Measurements from ENCODE around the gene TMEM130.

DNA sequence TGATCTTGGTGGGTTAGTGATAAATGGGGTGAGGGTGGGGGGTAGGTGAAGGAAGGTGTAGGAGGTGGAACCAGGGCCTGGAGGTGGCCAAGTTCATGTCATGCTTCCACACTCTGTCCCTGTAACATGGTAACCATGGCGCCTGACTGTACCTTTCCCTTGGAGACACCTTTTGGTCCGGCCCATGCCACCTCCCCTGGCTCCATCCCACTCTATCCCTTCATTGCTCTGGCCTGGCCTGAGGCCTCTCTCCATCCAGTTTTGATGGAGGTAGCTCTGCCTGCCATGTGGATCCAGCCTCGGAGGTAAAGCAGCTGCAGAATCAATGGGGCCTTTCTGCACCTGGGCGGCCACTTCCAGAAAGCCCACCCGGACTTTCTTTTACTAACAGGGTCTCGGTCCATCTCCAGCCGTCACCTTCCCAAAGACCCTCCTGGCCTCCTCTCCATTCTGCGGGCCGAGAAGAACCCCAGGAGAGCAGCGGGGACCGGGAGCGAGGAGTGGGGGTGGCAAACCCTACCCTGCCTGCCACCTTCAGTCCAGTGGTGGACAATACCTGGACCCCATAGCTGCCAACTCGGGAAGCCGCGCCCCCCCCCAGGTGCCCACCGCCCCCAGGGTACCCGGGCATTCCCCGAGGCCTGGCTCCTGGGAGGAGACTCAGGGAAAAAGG lies 8.0 kb upstream of the TMEM130 start:
- TF ChIP-seq EZH2 (IDR thresholded peaks at IDR 0.05; ENCODE audit: borderline replicate concordance, insufficient read depth, low read length, poor library complexity, severe bottlenecking) (no peak), POLR2AphosphoS5 (IDR thresholded peaks at IDR 0.05) (no peak), TAF1 (IDR thresholded peaks at IDR 0.05; ENCODE audit: low read depth) (no peak), SMC3 (conservative IDR thresholded peaks at IDR 0.05; ENCODE audit: poor library complexity) (no peak), EP300 (conservative IDR thresholded peaks at IDR 0.05; ENCODE audit: poor library complexity, severe bottlenecking) (no peak)
- TF ChIP-seq, protein P1, sequence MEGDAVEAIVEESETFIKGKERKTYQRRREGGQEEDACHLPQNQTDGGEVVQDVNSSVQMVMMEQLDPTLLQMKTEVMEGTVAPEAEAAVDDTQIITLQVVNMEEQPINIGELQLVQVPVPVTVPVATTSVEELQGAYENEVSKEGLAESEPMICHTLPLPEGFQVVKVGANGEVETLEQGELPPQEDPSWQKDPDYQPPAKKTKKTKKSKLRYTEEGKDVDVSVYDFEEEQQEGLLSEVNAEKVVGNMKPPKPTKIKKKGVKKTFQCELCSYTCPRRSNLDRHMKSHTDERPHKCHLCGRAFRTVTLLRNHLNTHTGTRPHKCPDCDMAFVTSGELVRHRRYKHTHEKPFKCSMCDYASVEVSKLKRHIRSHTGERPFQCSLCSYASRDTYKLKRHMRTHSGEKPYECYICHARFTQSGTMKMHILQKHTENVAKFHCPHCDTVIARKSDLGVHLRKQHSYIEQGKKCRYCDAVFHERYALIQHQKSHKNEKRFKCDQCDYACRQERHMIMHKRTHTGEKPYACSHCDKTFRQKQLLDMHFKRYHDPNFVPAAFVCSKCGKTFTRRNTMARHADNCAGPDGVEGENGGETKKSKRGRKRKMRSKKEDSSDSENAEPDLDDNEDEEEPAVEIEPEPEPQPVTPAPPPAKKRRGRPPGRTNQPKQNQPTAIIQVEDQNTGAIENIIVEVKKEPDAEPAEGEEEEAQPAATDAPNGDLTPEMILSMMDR (IDR thresholded peaks at IDR 0.05; ENCODE audit: poor library complexity, severe bottlenecking): no peak
- TF ChIP-seq, protein P2, sequence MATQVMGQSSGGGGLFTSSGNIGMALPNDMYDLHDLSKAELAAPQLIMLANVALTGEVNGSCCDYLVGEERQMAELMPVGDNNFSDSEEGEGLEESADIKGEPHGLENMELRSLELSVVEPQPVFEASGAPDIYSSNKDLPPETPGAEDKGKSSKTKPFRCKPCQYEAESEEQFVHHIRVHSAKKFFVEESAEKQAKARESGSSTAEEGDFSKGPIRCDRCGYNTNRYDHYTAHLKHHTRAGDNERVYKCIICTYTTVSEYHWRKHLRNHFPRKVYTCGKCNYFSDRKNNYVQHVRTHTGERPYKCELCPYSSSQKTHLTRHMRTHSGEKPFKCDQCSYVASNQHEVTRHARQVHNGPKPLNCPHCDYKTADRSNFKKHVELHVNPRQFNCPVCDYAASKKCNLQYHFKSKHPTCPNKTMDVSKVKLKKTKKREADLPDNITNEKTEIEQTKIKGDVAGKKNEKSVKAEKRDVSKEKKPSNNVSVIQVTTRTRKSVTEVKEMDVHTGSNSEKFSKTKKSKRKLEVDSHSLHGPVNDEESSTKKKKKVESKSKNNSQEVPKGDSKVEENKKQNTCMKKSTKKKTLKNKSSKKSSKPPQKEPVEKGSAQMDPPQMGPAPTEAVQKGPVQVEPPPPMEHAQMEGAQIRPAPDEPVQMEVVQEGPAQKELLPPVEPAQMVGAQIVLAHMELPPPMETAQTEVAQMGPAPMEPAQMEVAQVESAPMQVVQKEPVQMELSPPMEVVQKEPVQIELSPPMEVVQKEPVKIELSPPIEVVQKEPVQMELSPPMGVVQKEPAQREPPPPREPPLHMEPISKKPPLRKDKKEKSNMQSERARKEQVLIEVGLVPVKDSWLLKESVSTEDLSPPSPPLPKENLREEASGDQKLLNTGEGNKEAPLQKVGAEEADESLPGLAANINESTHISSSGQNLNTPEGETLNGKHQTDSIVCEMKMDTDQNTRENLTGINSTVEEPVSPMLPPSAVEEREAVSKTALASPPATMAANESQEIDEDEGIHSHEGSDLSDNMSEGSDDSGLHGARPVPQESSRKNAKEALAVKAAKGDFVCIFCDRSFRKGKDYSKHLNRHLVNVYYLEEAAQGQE (IDR thresholded peaks at IDR 0.05; ENCODE audit: borderline replicate concordance): no peak

All from neural cell (in vitro differentiated cells).